Mucosa of rectum (tissue), 2 donors: ENCODE measurements around the gene HEXD.

ENCODE experiments used
- H3K27ac ChIP-seq, 2 donors: one replicate each; pipeline ENCODE4 v1.7.0; 2013; ENCODE audit warnings: inconsistent platforms in 2 of 2, low read depth in 2 of 2, low read length in 2 of 2
- H3K27me3 ChIP-seq, 2 donors: one replicate each; pipeline ENCODE4 v1.7.0; 2013; ENCODE audit warnings: low read length in 2 of 2; ENCODE audit not compliant: control insufficient read depth in 2 of 2, insufficient read depth in 2 of 2
- H3K36me3 ChIP-seq, 2 donors: one replicate each; pipeline ENCODE4 v1.7.0; 2013; ENCODE audit warnings: low read length in 2 of 2; ENCODE audit not compliant: control insufficient read depth in 2 of 2, insufficient read depth in 2 of 2
- H3K4me1 ChIP-seq, 2 donors: one replicate each; pipeline ENCODE4 v1.7.0; 2013; ENCODE audit warnings: low read length in 2 of 2, mild to moderate bottlenecking in 1 of 2; ENCODE audit not compliant: control insufficient read depth in 2 of 2, insufficient read depth in 2 of 2
- H3K4me3 ChIP-seq, 2 donors: one replicate each; pipeline ENCODE4 v1.7.0; 2013; ENCODE audit warnings: low read length in 2 of 2
- H3K9ac ChIP-seq, 2 donors: one replicate each; pipeline ENCODE4 v1.7.0; 2013; ENCODE audit warnings: low read length in 2 of 2, low read depth in 1 of 2, mild to moderate bottlenecking in 1 of 2
- H3K9me3 ChIP-seq, 2 donors: one replicate each; pipeline ENCODE4 v1.7.0; 2013; ENCODE audit warnings: low read length in 2 of 2; ENCODE audit not compliant: control insufficient read depth in 2 of 2
- donor health status: healthy.
- donor health status: Normal muscosa, but diverticular disease.

HEXD gene

DNA sequence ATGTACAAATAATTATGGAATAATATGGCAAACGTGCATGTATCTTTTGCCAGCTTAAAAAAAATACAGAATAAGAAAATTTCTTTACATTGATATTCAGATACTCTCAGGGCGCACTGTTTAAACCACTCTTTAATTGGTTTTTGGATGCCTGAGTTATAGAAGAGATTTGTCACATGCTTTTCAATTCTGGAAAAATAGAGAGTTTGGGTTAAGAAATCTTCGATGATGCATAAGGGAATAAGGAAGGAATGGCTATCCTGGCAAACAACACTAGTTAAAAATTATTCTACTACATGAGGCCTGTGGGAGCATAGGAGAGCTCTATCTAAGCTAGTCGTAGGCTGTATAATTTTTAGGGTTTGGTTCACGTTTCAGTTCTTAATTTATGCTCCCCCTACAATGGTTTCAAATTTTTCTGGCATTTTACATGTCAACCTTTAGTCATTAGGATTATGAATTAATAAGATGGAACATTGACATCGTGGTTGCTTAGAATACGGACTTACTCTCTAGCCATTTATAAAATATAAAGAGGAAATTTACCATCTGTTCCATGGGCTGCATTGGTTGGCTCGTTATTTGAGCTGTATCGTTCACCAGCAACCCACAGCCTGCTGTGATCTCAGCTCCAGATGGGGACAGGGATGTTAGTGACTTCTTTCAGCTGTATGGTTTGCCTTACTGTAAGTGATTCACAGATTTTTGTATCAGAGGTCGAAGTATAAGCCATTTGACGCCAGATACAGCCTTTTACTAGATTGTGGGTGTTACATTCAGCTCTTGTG is 56.3 kb downstream of the HEXD start:
- Histone ChIP-seq H3K27me3 (no peaks in the 10 kb centered on the region), H3K9ac (no peak overlapping the region), H3K27ac (no peak overlapping the region), H3K4me1 (no peaks in the 10 kb centered on the region), H3K36me3 (peaks cover 36 to 42% of the 10 kb centered on the region in 2 donors), H3K4me3 (no peak overlapping the region), H3K9me3 (no peaks in the 10 kb centered on the region)

DNA sequence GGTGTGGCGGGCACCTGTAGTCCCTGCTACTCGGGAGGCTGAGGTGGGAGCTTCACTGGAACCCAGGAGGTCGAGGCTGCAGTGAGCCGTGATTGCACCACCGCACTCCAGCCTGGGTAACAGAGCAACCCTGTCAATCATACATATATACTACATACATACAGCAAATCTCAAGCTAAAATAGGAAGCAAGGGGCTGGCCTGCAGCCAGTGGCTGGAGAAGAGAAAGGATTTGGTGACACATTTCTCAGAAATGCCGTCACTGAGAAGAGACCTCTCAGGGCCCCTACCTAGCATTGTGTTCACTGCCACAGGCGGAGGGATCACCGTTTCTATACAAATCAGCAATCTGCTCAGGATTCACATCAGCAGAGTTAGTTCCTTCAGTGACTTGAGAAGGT is 57.3 kb downstream of the HEXD start:
- H3K27me3 ChIP-seq: no peaks in the 10 kb centered on the region
- peaks cover 42 to 47% of the 10 kb centered on the region in 2 donors for H3K36me3 ChIP-seq
- H3K4me3 ChIP-seq: no peak overlapping the region
- H3K9me3 ChIP-seq: no peaks in the 10 kb centered on the region
- H3K9ac ChIP-seq: no peak overlapping the region
- H3K4me1 ChIP-seq: no peaks in the 10 kb centered on the region
- no peak overlapping the region for H3K27ac ChIP-seq

DNA sequence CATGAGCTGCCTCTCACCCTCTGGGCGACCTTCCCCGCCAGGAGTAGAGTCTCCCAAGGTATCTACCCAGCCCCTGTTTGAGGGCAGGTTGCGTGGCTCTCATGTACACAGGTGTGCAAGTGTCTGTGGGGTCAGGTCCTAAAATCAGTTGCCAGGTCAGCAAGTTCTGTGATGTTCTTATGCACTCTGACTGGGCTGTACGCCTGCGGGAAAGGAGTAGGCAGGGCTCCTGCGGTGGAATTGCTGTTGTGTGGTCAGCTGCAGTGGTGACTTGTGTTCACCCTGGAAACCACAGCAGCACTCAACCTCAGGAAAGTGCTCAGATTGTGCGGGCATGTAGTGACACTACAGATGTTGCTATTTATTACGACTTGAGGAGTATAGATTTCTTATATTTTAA is 59.8 kb downstream of the HEXD start:
- peaks cover 47 to 61% of the 10 kb centered on the region in 2 donors for H3K36me3 ChIP-seq
- no peaks in the 10 kb centered on the region for H3K27me3 ChIP-seq
- no peak overlapping the region for H3K4me3 ChIP-seq
- no peak overlapping the region for H3K9ac ChIP-seq
- H3K9me3 ChIP-seq: no peaks in the 10 kb centered on the region
- no peak overlapping the region for H3K27ac ChIP-seq
- H3K4me1 ChIP-seq: no peaks in the 10 kb centered on the region

DNA sequence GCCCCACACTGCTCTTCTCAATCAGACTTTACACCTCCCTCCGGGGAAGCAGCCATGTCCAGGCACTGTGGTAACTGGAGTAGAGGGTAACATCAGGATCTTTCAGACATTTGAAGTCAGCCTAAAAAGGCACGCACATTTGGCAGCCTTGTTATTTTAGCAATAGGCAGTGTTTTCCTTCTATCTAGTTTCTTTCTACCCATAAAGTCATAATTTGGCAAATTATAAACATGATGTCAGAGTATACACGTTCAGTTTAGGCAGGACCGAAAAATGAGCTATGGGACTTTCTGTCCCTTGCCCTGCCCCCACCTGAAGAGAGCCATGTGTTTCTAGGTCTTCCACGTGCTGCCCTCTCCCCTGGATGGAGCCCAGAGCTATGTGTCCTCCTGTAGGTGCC is 61.5 kb downstream of the HEXD start:
- Histone ChIP-seq H3K27me3 (no peaks in the 10 kb centered on the region), H3K9ac (no peak overlapping the region), H3K4me1 (no peaks in the 10 kb centered on the region), H3K9me3 (no peaks in the 10 kb centered on the region), H3K27ac (no peak overlapping the region), H3K4me3 (no peak overlapping the region), H3K36me3 (peaks cover 54 to 65% of the 10 kb centered on the region in 2 donors)

DNA sequence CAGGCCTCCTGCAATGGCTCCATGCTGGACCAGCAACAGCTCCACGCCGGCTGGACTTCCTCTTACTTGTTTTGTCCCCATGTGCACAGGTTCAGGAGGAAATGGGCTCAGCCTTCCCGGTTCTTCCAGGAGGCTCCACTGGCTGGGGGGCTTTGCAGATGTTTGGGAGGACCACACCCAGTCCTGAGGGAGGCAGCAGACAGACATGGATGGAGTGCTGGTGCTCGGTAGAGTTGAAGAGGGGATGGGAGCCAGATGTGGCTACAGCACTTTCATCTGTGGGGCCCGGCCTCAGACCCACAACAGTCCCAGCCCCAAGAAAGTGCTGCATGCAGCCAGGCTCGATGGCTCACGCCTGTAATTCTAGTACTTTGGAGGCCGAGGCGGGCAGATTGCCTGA is 62.2 kb downstream of the HEXD start:
- Histone ChIP-seq H3K4me1 (no peaks in the 10 kb centered on the region), H3K27ac (no peak overlapping the region), H3K27me3 (no peaks in the 10 kb centered on the region), H3K36me3 (peaks cover 56 to 64% of the 10 kb centered on the region in 2 donors), H3K9ac (no peak overlapping the region), H3K4me3 (no peak overlapping the region), H3K9me3 (no peaks in the 10 kb centered on the region)

DNA sequence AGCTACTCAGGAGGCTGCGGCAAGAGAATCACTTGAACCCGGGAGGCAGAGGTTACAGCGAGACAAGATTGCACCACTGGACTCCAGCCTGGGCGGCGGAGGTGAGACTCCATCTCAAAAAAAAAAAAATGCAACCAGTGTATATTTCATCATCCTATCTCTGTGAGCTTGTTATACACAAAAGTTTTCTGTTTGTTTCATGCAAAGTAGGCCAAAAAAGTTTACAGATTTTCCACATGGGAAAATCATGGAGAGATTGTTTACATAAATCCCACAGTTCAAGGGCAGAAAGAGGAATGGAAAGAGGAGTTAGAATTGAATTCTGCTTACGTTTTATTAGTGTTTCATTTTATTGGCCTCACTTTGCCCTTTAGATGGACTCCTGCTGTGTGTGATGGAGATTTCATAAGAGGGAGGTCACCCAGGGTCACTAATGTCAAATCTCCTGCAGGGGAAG is 65.1 kb downstream of the HEXD start:
- Histone ChIP-seq H3K27me3 (no peaks in the 10 kb centered on the region), H3K36me3 (peaks cover 64 to 68% of the 10 kb centered on the region in 2 donors), H3K27ac (no peak overlapping the region)

DNA sequence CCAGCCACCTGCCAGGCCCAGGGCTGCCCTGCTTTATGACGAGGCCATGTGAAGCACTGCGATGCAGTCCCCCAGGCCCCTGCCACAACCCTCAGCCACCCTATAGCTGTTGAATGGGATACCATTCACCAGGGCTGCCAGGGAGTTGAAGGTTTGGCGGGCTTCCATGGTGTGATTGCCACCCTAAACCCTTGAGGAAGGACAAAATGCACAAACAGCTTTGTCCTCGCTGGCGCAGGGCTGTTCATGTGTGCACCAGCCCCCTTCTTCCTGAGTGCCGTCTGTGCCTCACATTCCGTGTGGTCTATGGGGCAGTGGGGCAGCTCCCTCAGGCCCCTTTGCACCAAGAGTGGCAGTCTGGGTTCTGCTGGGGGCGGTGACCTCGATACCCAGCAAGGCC is 65.7 kb downstream of the HEXD start:
- Histone ChIP-seq H3K27ac (no peak overlapping the region), H3K4me1 (peaks cover 3 to 7% of the 10 kb centered on the region in 2 donors), H3K4me3 (no peak overlapping the region), H3K27me3 (no peaks in the 10 kb centered on the region), H3K36me3 (peaks cover 59 to 62% of the 10 kb centered on the region in 2 donors), H3K9ac (no peak overlapping the region), H3K9me3 (no peaks in the 10 kb centered on the region)

More for the DNA sequence above, 65.1 kb downstream of the HEXD start:
- H3K4me3 ChIP-seq: no peak overlapping the region
- no peaks in the 10 kb centered on the region for H3K9me3 ChIP-seq
- no peak overlapping the region for H3K9ac ChIP-seq
- H3K4me1 ChIP-seq: peaks cover 3 to 7% of the 10 kb centered on the region in 2 donors

DNA sequence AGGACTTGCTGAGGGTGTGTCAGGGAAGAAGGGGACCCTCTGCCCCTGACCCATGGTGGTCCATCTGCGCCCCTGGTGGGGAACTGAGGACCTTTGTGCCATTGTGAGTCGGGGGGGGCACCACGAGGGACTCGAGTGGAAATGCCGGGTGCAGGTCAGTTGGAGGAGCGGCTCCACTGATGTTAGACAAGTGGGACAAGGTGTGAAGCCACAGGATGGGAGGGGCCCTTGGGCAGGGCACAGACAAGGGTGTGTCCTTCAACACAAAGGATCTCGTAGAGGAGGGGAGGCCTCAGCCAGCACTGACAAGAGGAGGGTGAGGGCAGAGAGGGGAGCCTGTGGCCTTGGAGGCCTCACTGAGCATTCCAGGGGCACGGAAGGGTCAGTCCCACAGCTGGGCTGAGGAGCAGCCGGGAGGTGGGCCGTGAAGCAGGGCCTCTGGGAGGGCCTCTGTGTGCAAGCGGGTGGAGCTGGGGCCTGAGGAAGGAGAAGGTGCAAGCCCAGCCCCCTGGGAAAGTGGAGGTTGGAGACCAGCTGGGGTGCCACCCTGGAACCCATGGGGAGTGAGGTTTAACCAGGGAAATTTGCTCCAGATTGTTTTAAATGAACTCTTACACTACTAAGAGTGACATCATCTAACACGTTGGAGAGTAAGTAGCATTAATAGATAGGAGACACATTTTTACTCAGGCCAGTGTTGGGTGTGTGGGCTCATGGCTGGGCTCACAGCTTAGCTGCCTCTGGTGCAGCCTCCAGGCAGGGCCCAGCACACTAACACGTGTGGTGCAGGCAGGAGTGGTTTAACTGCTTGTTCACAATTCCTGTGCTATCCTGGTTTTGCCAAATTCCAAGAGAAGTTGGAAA is 68.3 kb downstream of the HEXD start:
- H3K4me3 ChIP-seq: no peak overlapping the region
- H3K36me3 ChIP-seq: peaks cover 37 to 40% of the 10 kb centered on the region in 2 donors
- no peaks in the 10 kb centered on the region for H3K9me3 ChIP-seq
- no peaks in the 10 kb centered on the region for H3K27me3 ChIP-seq
- H3K9ac ChIP-seq: no peak overlapping the region
- H3K4me1 ChIP-seq: peaks cover 3 to 7% of the 10 kb centered on the region in 2 donors
- no peak overlapping the region for H3K27ac ChIP-seq

DNA sequence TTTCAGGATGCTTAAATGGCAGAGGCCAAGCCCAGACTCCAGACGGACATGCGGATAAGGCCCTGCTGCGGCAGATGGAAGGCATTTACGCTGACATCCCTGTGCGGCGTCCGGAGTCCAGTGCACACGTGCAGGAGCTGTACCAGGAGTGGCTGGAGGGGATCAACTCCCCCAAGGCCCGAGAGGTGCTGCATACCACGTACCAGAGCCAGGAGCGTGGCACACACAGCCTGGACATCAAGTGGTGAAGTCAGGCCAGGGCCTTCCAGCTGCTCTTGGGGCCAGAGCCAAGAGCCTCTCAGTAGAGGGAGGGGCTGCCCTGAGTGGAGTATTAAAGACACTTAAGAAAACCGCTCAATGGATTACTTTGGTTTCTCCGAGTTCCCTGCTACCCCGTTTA is 69.8 kb downstream of the HEXD start:
- Histone ChIP-seq H3K27me3 (no peaks in the 10 kb centered on the region), H3K4me3 (no peak overlapping the region), H3K9me3 (no peaks in the 10 kb centered on the region), H3K27ac (no peak overlapping the region), H3K36me3 (peaks cover 31 to 33% of the 10 kb centered on the region in 2 donors), H3K9ac (no peak overlapping the region), H3K4me1 (peaks cover 3 to 7% of the 10 kb centered on the region in 2 donors)

DNA sequence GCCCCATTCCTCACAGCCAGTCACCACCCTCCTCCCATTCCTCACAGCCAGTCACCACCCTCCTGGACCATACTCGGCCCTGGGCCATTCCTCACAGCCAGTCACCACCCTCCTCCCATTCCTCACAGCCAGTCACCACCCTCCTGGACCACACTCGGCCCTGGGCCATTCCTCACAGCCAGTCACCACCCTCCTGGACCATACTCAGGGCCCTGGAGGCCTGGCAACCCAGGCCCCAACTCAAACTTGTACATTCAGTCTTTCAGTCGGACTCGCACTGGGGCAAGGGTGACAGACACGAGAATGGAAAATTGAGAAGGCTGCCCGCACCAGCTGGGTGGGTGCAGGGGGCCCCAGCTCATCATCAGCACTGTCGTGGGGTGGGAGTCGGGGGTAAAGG is 71.0 kb downstream of the HEXD start:
- Histone ChIP-seq H3K36me3 (peaks cover 26 to 28% of the 10 kb centered on the region in 2 donors), H3K9ac (no peak overlapping the region), H3K4me1 (peaks cover 3 to 7% of the 10 kb centered on the region in 2 donors), H3K4me3 (no peak overlapping the region), H3K27ac (no peak overlapping the region), H3K27me3 (no peaks in the 10 kb centered on the region), H3K9me3 (no peaks in the 10 kb centered on the region)
